Gastroesophageal sphincter (tissue), 3 donors: ENCODE results near the gene ARGFX.

ENCODE experiments used
- CTCF ChIP-seq, 4 experiments: fragments of 200-600 bp in 2 of 4; fragments of 450-650 bp in 2 of 4; sonication (generic) in 1 of 4; IDR thresholded peaks; one replicate each; pipeline ENCODE4 v1.5.1; 2017 to 2019; ENCODE audit warnings: antibody characterized with exemption in 4 of 4, mild to moderate bottlenecking in 2 of 4, moderate library complexity in 2 of 4
- EP300 ChIP-seq: sonication (generic); formaldehyde crosslinking; IDR thresholded peaks from one replicate; pipeline ENCODE4 v1.6.1; 2017; ENCODE audit warnings: antibody characterized with exemption, mild to moderate bottlenecking
- POLR2A ChIP-seq, 2 donors: fragments of 450-650 bp; IDR thresholded peaks; one replicate each; pipeline ENCODE4 v1.6.1; 2017; ENCODE audit warnings: antibody characterized with exemption in 2 of 2, mild to moderate bottlenecking in 2 of 2, moderate library complexity in 1 of 2
- POLR2AphosphoS5 ChIP-seq: sonication (generic); formaldehyde crosslinking; IDR thresholded peaks from one replicate; pipeline ENCODE4 v1.6.1; 2017; ENCODE audit warnings: antibody characterized with exemption

DNA sequence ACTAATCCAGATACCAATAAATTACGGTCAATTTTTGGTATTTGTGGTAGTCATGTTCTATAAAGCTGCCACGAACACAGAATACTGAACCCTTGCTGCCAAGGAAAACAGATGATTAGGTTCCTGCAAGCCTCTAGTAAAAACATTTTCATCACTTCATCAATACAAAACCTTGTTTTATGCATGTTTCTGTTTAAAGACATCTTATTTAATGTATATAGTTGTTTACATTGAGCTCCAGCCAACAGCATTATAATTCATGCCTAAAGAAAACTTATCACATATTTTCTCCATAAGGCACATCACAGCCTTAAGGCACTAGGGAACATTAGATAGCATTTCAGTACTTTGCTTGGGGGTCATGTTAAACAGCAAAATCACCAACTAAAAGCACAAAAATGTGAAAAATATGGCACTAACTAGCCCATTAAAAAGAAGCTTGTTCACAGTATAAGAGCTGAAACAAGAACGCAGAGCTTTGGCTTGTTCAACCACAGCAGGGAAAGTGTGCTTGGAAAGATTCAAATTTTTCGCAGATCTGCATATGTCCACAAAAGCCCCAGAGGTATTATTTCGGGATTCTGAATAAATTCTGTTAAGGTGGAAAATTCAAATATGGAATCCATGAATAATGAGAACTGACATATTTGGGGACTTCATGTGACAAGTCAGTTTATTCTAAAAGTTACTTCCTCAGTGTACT is 49.6 kb upstream of the ARGFX start:
- no peak for TF ChIP-seq POLR2A (IDR thresholded peaks at IDR 0.05)
- TF ChIP-seq CTCF (IDR thresholded peaks at IDR 0.05) = no peak
- no peak for TF ChIP-seq POLR2AphosphoS5
- TF ChIP-seq EP300 = no peak
